Measurements from ENCODE around the gene SLC25A33.

DNA sequence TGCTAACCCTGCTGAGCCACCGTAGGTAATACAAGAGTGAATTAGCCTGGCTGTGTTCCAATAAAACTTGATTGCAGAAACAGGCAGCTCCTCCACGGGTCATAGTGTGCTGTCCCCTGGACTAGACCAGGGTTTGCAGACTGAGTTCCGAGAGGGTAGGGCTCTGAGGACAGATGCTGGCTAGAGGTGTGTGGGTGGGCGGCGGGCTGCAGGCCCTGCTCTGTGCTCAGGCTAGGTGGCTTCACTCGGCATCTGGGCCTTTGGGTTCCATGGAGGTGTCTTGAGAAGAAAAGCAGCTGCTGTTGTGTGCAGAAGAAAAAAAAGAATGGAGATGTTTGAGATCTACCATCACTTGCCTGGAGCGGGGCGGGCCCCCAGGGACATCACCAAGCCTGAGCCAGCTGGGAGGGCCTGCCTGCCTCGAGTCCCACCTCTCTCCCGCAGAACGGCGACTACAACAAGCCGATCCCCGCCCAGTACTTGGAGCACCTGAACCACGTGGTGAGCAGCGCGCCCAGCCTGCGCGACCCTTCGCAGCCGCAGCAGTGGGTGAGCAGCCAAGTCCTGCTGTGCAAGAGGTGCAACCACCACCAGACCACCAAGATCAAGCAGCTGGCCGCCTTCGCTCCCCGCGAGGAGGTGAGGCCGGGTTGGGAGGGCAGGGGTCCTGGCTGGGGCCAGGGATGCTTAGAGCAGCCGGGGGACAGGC is 57.3 kb downstream of the SLC25A33 start:
- TF ChIP-seq EZH2 (IDR thresholded peaks at IDR 0.05) = no peak
- TF ChIP-seq, protein P1, sequence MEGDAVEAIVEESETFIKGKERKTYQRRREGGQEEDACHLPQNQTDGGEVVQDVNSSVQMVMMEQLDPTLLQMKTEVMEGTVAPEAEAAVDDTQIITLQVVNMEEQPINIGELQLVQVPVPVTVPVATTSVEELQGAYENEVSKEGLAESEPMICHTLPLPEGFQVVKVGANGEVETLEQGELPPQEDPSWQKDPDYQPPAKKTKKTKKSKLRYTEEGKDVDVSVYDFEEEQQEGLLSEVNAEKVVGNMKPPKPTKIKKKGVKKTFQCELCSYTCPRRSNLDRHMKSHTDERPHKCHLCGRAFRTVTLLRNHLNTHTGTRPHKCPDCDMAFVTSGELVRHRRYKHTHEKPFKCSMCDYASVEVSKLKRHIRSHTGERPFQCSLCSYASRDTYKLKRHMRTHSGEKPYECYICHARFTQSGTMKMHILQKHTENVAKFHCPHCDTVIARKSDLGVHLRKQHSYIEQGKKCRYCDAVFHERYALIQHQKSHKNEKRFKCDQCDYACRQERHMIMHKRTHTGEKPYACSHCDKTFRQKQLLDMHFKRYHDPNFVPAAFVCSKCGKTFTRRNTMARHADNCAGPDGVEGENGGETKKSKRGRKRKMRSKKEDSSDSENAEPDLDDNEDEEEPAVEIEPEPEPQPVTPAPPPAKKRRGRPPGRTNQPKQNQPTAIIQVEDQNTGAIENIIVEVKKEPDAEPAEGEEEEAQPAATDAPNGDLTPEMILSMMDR (IDR thresholded peaks at IDR 0.05) = no peak

Data from neural progenitor cell (in vitro differentiated cells).